ENCODE measurements around the gene KCNIP4.

The KCNIP4 gene

GRCh38 chr4:21134994-21135393 is 813.6 kb downstream of the KCNIP4 start:
- TF ChIP-seq, protein P1, sequence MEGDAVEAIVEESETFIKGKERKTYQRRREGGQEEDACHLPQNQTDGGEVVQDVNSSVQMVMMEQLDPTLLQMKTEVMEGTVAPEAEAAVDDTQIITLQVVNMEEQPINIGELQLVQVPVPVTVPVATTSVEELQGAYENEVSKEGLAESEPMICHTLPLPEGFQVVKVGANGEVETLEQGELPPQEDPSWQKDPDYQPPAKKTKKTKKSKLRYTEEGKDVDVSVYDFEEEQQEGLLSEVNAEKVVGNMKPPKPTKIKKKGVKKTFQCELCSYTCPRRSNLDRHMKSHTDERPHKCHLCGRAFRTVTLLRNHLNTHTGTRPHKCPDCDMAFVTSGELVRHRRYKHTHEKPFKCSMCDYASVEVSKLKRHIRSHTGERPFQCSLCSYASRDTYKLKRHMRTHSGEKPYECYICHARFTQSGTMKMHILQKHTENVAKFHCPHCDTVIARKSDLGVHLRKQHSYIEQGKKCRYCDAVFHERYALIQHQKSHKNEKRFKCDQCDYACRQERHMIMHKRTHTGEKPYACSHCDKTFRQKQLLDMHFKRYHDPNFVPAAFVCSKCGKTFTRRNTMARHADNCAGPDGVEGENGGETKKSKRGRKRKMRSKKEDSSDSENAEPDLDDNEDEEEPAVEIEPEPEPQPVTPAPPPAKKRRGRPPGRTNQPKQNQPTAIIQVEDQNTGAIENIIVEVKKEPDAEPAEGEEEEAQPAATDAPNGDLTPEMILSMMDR (IDR thresholded peaks at IDR 0.05; ENCODE audit: borderline replicate concordance, control extremely low read depth, extremely low read depth, insufficient read depth, missing control alignments), result no peak
- in situ Hi-C loops (cut with MboI; ENCODE audit: low sequenced_read_pairs, unreplicated experiment), result no loop called here
- no peak for DNase-seq (ENCODE audit: low spot score)

- in situ Hi-C loops (cut with MboI; ENCODE audit: low sequenced_read_pairs, unreplicated experiment), result no loop called here
- no peak for DNase-seq (ENCODE audit: low spot score)
- TF ChIP-seq, protein P1 (IDR thresholded peaks at IDR 0.05; ENCODE audit: borderline replicate concordance, control extremely low read depth, extremely low read depth, insufficient read depth, missing control alignments), result no peak
Observed at GRCh38 chr4:21130606-21131005, 818.0 kb downstream of the KCNIP4 start.

DNA sequence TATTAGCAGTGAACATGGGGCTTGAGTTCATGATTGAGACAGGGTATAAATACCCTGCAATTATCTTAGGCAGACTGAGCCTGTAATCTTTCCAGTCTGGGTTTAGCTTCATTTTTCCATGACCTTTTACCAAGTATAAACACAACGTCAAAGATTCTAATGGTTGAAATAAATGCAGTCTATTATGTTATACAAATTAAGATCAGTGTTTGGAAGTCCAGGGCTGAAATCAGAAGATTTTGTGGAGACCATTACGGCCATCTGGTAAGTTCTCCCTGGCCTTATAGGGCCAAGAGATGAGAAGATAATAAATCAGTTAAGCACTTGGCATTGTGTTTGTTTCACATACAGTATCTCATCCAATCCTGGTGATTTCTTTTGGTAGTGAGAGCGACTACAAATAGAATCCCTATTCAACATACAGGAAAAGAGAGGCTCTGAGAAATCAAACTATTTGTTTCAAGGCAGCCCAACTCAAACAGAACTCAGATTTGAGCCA is 822.5 kb downstream of the KCNIP4 start:
- in situ Hi-C loops (cut with MboI; ENCODE audit: low sequenced_read_pairs, unreplicated experiment), result no loop called here
- no peak for DNase-seq (ENCODE audit: low spot score)
- TF ChIP-seq, protein P1 (IDR thresholded peaks at IDR 0.05; ENCODE audit: borderline replicate concordance, control extremely low read depth, extremely low read depth, insufficient read depth, missing control alignments), result no peak

- TF ChIP-seq, protein P1 (IDR thresholded peaks at IDR 0.05; ENCODE audit: borderline replicate concordance, control extremely low read depth, extremely low read depth, insufficient read depth, missing control alignments), result no peak
- DNase-seq (ENCODE audit: low spot score), result no peak
- in situ Hi-C loops (cut with MboI; ENCODE audit: low sequenced_read_pairs, unreplicated experiment), result no loop called here
Observed at GRCh38 chr4:21118301-21118700, 830.3 kb downstream of the KCNIP4 start.

GRCh38 chr4:21117541-21118180 is 830.9 kb downstream of the KCNIP4 start:
- TF ChIP-seq, protein P1 (IDR thresholded peaks at IDR 0.05; ENCODE audit: borderline replicate concordance, control extremely low read depth, extremely low read depth, insufficient read depth, missing control alignments), result no peak
- in situ Hi-C loops (cut with MboI; ENCODE audit: low sequenced_read_pairs, unreplicated experiment), result no loop called here
- DNase-seq (ENCODE audit: low spot score), result no peak

- TF ChIP-seq, protein P1 (IDR thresholded peaks at IDR 0.05; ENCODE audit: borderline replicate concordance, control extremely low read depth, extremely low read depth, insufficient read depth, missing control alignments), result no peak
- in situ Hi-C loops (cut with MboI; ENCODE audit: low sequenced_read_pairs, unreplicated experiment), result no loop called here
Observed at GRCh38 chr4:21113496-21114223, 834.9 kb downstream of the KCNIP4 start.

More at GRCh38 chr4:21113496-21114223, 834.9 kb downstream of the KCNIP4 start:
- no peak for DNase-seq (ENCODE audit: low spot score)
